PC-3 (cell line): ENCODE results near the gene SFTPB. TPM values are rescaled to one million over a fixed set of nuclear protein-coding genes. Genes with fewer than 3 reads are reported as not detected.
"Not testable (repeated sequence)": the region's sequence is repeated elsewhere in the genome, so short reads cannot be mapped to it uniquely, and the experiment has no call there.

Experiments
- ATAC-seq: fragments of 200-7000 bp; cut with Tn5 transposase; 2 replicates; pipeline ENCODE4 v1.9.1; 2020; ENCODE audit warnings: mild to moderate bottlenecking, moderate library complexity
- BruUV-seq: library from RNA; stranded (reverse); fragments of 400-500 nt; replicated peaks from 2 replicates; lab custom pipeline; 2021; lab: Mats Ljungman, UMichigan
- CTCF ChIA-PET: fragments of 300-600 bp; sonication (Branson Sonifier 250); formaldehyde crosslinking; loops from one replicate; lab custom pipeline; 2022; ENCODE audit warnings: antibody characterized with exemption; lab: Charles Lee
- POLR2A ChIA-PET: fragments of 300-600 bp; sonication (Branson Sonifier 250); formaldehyde crosslinking; loops from one replicate; lab custom pipeline; 2022; ENCODE audit warnings: antibody characterized with exemption; ENCODE audit not compliant: unreplicated experiment; lab: Charles Lee
- DNase-seq: peaks from one replicate; pipeline ENCODE4 v3.0.0-alpha.2; 2015
- H2AFZ ChIP-seq: fragments of 300-600 bp; sonication (generic); 2 replicates; pipeline ENCODE4 v1.6.0; 2016; ENCODE audit warnings: antibody characterized with exemption, low read length
- H3F3A ChIP-seq: fragments of 300-600 bp; sonication (generic); one replicate; pipeline ENCODE4 v1.6.0; 2017; ENCODE audit warnings: antibody characterized with exemption, low read length, control low read depth, mild to moderate bottlenecking; ENCODE audit not compliant: unreplicated experiment
- H3K27ac ChIP-seq: fragments of 300-600 bp; sonication (generic); 2 replicates; pipeline ENCODE4 v1.5.1; 2016; ENCODE audit warnings: mild to moderate bottlenecking, low read length
- H3K27me3 ChIP-seq: fragments of 300-600 bp; sonication (generic); 2 replicates; pipeline ENCODE4 v1.6.1; 2016; ENCODE audit warnings: low read length, mixed read lengths
- H3K36me3 ChIP-seq: fragments of 300-600 bp; sonication (generic); 2 replicates; pipeline ENCODE4 v1.6.1; 2016; ENCODE audit warnings: low read depth, mixed run types, low read length, mixed read lengths
- H3K4me1 ChIP-seq: fragments of 300-600 bp; sonication (generic); 2 replicates; pipeline ENCODE4 v1.5.1; 2016; ENCODE audit warnings: low read length; ENCODE audit not compliant: insufficient read depth
- H3K4me2 ChIP-seq: fragments of 300-600 bp; sonication (generic); 2 replicates; pipeline ENCODE4 v1.6.0; 2016; ENCODE audit warnings: low read length
- H3K4me3 ChIP-seq: fragments of 300-600 bp; sonication (generic); 2 replicates; pipeline ENCODE4 v1.5.1; 2016; ENCODE audit warnings: mild to moderate bottlenecking, low read length, mixed read lengths
- H3K79me2 ChIP-seq: fragments of 300-600 bp; sonication (generic); 2 replicates; pipeline ENCODE4 v1.6.1; 2017; ENCODE audit warnings: low read length, mixed read lengths
- H3K9ac ChIP-seq: fragments of 300-600 bp; sonication (generic); 2 replicates; pipeline ENCODE4 v1.6.0; 2016; ENCODE audit warnings: mild to moderate bottlenecking, low read length
- H3K9me2 ChIP-seq: fragments of 300-600 bp; sonication (generic); replicated peaks from 2 replicates; pipeline ENCODE4 v1.6.1; 2016; ENCODE audit warnings: mixed run types, low read length, mixed read lengths
- H3K9me3 ChIP-seq: fragments of 300-600 bp; sonication (generic); 2 replicates; pipeline ENCODE4 v1.6.1; 2016; ENCODE audit warnings: low read length, mixed read lengths
- H4K20me1 ChIP-seq: fragments of 300-600 bp; sonication (generic); 2 replicates; pipeline ENCODE4 v1.6.1; 2016; ENCODE audit warnings: low read length, mixed read lengths
- EZH2 ChIP-seq: fragments of 300-600 bp; sonication (generic); IDR thresholded peaks from one replicate; pipeline ENCODE4 v1.6.1; 2017; ENCODE audit warnings: antibody characterized with exemption, mild to moderate bottlenecking, low read length; ENCODE audit not compliant: unreplicated experiment
- EZH2phosphoT487 ChIP-seq: fragments of 300-600 bp; sonication (generic); IDR thresholded peaks from 2 replicates; pipeline ENCODE4 v1.6.1; 2018; ENCODE audit warnings: mild to moderate bottlenecking, antibody characterized with exemption, low read length, borderline replicate concordance
- intact Hi-C: fragments of 100-400 bp; cut with micrococcal nuclease; formaldehyde crosslinking; loops from 2 replicates; pipeline ENCODE4 v1.9.0; 2023
- total RNA-seq: library from RNA; depleted of rRNA; stranded (reverse); fragments of >200 nt; gene quantifications from 2 replicates; pipeline ENCODE4 v1.2.3, GENCODE V29; 2014
- TF ChIP-seq, protein P1 (sequence below): fragments of 300-600 bp; sonication (generic); conservative IDR thresholded peaks from 2 replicates; pipeline ENCODE4 v1.5.1; 2017; ENCODE audit warnings: antibody characterized with exemption, low read depth, mild to moderate bottlenecking, low read length

The SFTPB gene
- total RNA-seq, 1 experiment from 2014 or later: not detected

DNA sequence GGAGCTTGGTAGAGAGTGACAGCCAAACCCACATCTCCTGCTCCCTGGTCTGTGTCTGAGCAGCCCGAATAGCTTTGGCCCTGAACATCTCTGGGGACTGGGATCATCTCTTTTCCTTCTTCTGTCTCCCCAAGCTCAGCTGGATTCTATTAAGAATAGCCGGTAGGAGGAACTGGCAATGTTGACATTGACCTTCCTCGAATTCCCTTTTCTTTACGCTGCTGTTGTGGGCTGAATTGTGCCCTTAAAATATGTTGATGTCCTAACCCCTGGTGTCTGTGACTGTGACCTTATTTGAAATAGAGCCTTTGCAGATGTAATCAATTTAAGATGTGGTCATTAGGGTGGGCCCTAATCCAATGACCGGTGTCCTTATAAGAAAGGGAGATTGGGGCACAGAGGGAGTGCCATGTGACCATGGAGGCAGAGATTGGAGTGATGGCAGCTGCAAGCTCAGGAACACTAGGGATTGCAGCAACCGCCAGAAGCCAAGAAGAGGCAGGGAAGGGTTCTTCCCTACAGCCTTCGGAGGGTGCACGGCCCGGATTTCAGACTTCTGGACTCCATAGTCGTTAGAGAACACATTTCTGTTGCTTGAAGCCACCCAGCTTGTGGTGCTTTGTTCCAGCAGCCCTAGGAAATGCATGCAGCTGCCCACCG is 5.8 kb upstream of the SFTPB start:
- Histone ChIP-seq H3K9ac (no peak overlapping the region), H3K4me2 (no peak overlapping the region), H3F3A (no peaks in the 10 kb centered on the region), H3K9me3 (no peaks in the 10 kb centered on the region), H3K27me3 (no peaks in the 10 kb centered on the region), H3K27ac (no peak overlapping the region), H3K36me3 (no peaks in the 10 kb centered on the region), H3K4me1 (0 out of 2 replicates have a peak, but pooled peaks cover 2% of the 10 kb centered on the region), H3K4me3 (no peak overlapping the region), H4K20me1 (no peaks in the 10 kb centered on the region), H2AFZ (no peak overlapping the region), H3K9me2 (no peaks in the 10 kb centered on the region), H3K79me2 (no peaks in the 10 kb centered on the region)
- POLR2A ChIA-PET: no interaction called here
- no peak for DNase-seq
- CTCF ChIA-PET: no interaction called here
- intact Hi-C loops: no loop called here
- no TSS peak for BruUV-seq
- TF ChIP-seq EZH2phosphoT487 (no peak), EZH2 (no peak)
- TF ChIP-seq, protein P1, sequence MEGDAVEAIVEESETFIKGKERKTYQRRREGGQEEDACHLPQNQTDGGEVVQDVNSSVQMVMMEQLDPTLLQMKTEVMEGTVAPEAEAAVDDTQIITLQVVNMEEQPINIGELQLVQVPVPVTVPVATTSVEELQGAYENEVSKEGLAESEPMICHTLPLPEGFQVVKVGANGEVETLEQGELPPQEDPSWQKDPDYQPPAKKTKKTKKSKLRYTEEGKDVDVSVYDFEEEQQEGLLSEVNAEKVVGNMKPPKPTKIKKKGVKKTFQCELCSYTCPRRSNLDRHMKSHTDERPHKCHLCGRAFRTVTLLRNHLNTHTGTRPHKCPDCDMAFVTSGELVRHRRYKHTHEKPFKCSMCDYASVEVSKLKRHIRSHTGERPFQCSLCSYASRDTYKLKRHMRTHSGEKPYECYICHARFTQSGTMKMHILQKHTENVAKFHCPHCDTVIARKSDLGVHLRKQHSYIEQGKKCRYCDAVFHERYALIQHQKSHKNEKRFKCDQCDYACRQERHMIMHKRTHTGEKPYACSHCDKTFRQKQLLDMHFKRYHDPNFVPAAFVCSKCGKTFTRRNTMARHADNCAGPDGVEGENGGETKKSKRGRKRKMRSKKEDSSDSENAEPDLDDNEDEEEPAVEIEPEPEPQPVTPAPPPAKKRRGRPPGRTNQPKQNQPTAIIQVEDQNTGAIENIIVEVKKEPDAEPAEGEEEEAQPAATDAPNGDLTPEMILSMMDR: no peak
- no peak for ATAC-seq

DNA sequence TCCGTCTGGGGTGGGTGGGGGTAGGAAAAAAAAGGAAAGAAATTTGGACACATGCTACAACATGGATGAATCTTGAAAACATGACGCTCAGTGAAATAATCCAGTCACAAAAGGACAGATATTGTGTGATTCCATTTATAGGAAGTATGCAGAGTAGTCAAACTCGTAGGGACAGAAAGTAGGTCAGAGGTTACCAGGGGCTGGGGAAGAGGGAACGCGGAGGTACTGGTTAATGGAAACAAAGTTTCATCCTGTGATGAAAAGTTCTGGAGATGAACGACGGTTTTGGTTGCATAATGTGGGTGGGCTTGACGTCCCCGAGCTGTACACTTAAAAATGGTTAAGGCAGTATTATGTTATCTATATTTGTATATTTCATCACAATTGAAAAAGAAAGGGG is 4.5 kb upstream of the SFTPB start:
- POLR2A ChIA-PET: no interaction called here
- DNase-seq: no peak
- intact Hi-C loops: no loop called here

DNA sequence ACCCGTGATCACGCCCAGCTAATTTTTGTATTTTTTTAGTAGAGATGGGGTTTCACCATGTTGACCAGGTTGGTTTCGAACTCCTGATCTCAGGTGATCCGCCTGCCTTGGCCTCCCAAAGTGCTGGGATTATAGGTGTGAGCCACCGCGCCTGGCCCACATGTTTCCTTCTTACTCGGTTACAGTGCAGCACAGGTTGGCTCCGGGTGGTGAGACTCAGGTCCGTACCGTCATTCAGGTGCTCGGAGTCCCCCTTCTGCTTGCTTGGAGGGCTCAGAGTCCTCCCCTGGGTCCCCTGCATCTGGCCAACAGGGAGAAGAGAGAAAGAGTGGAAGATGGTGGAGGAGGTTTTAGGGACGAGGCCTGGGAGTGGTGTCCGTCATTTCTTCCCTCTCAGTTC is 2.4 kb upstream of the SFTPB start:
- H3K27ac ChIP-seq, CTCF ChIA-PET, BruUV-seq: not testable (repeated sequence)

More for the DNA sequence above, 4.5 kb upstream of the SFTPB start:
- H3K36me3 ChIP-seq: no peaks in the 10 kb centered on the region
- TF ChIP-seq EZH2 (no peak), EZH2phosphoT487 (no peak)
- TF ChIP-seq, protein P1: no peak
- H3K9me2 ChIP-seq: no peaks in the 10 kb centered on the region
- H3K27me3 ChIP-seq: no peaks in the 10 kb centered on the region
- CTCF ChIA-PET: no interaction called here
- no peak for ATAC-seq
- BruUV-seq: no TSS peak
- no peak overlapping the region for H3K4me2 ChIP-seq
- no peak overlapping the region for H2AFZ ChIP-seq
- H3K4me1 ChIP-seq: no peaks in the 10 kb centered on the region
- H4K20me1 ChIP-seq: no peaks in the 10 kb centered on the region
- H3K79me2 ChIP-seq: no peaks in the 10 kb centered on the region
- H3K9me3 ChIP-seq: no peaks in the 10 kb centered on the region
- H3K9ac ChIP-seq: no peak overlapping the region
- no peaks in the 10 kb centered on the region for H3F3A ChIP-seq
- H3K4me3 ChIP-seq: no peak overlapping the region
- H3K27ac ChIP-seq: no peak overlapping the region

More for the DNA sequence above, 2.4 kb upstream of the SFTPB start:
- H3K4me3 ChIP-seq, POLR2A ChIA-PET, H3K9me2 ChIP-seq, H3K36me3 ChIP-seq, H3K9me3 ChIP-seq, H3K4me2 ChIP-seq, H2AFZ ChIP-seq, H3K9ac ChIP-seq, H4K20me1 ChIP-seq, H3K4me1 ChIP-seq, intact Hi-C loops, H3F3A ChIP-seq, ATAC-seq, H3K27me3 ChIP-seq, H3K79me2 ChIP-seq, DNase-seq: not testable (repeated sequence)
